Kidney (tissue), 14 donors: ENCODE measurements around the gene ARID1B. TPM values are rescaled to one million over a fixed set of nuclear protein-coding genes. Genes with fewer than 3 reads are reported as not detected.

Source experiments
- DNase-seq, 5 donors: peaks; one replicate each; pipeline ENCODE4 v3.0.0-alpha.2; 2013 to 2020
- FAIRE-seq: peaks from 2 replicates; lab custom pipeline; 2012; peaks lifted over from hg19 to GRCh38; lab: Jason Lieb, UNC
- H3K27ac ChIP-seq, 2 donors: one replicate each; pipeline ENCODE4 v1.7.0; 2013; ENCODE audit warnings: low read depth in 2 of 2, low read length in 2 of 2, inconsistent platforms in 1 of 2
- H3K27me3 ChIP-seq: one replicate; pipeline ENCODE4 v1.7.1; 2013; ENCODE audit warnings: low read length, inconsistent platforms; ENCODE audit not compliant: control insufficient read depth, insufficient read depth
- H3K36me3 ChIP-seq, 3 donors: one replicate each; pipeline versions ENCODE4 v1.7.0 to v1.7.1; 2013; ENCODE audit warnings: low read length in 3 of 3, control low read depth in 1 of 3, inconsistent platforms in 1 of 3; ENCODE audit not compliant: insufficient read depth in 3 of 3, control insufficient read depth in 2 of 3
- H3K4me1 ChIP-seq, 3 donors: one replicate each; pipeline versions ENCODE4 v1.7.0 to v1.7.1; 2013; ENCODE audit warnings: low read length in 3 of 3, inconsistent platforms in 1 of 3, low read depth in 1 of 3; ENCODE audit not compliant: control insufficient read depth in 2 of 3, insufficient read depth in 2 of 3
- H3K4me3 ChIP-seq, 3 donors: one replicate each; pipeline versions ENCODE4 v1.7.0 to v1.8.1; 2013; ENCODE audit warnings: low read length in 3 of 3, control low read depth in 1 of 3, inconsistent platforms in 1 of 3
- H3K9ac ChIP-seq, 3 donors: one replicate each; pipeline versions ENCODE4 v1.7.0 to v1.7.1; 2013; ENCODE audit warnings: low read length in 3 of 3, control low read depth in 1 of 3, inconsistent platforms in 1 of 3
- H3K9me3 ChIP-seq, 3 donors: one replicate each; pipeline versions ENCODE4 v1.7.0 to v1.7.1; 2013; ENCODE audit warnings: low read length in 3 of 3, control low read depth in 1 of 3, inconsistent platforms in 1 of 3; ENCODE audit not compliant: control insufficient read depth in 2 of 3, insufficient read depth in 1 of 3
- CTCF ChIP-seq: IDR thresholded peaks from 3 replicates; pipeline ENCODE4 v1.5.1; 2012; ENCODE audit warnings: mild to moderate bottlenecking, moderate library complexity, borderline replicate concordance; ENCODE audit not compliant: insufficient read depth; ENCODE audit errors: extremely low read depth
- intact Hi-C: fragments of 100-400 bp; cut with DNase I; formaldehyde crosslinking; loops from one replicate; pipeline ENCODE4 v1.11.1; 2022
- polyA plus RNA-seq: library from polyadenylated mRNA; stranded (reverse); fragments of 350-450 nt; fragmentation: Illumina TruSeq; extraction: RNeasy Lipid Tissue Mini Kit (QIAGEN cat#74804); gene quantifications from one replicate; pipeline ENCODE4 v1.2.3, GENCODE V29; 2014; ENCODE audit warnings: low read depth, low replicate concordance; ENCODE audit not compliant: insufficient read depth
- total RNA-seq: library from RNA; stranded (reverse); fragmentation: NEBNext Ultra II Directional; extraction: Animal tissue kit (Norgen Biotek cat#: 25700); gene quantifications from one replicate; pipeline ENCODE4 v1.2.1, GENCODE V29; 2021
- donor health status: control.
- donor health status: control.
- donor health status: control.
- donor health status: control.
- donor health status: control.
- donor health status: DM: yes; HTN: yes; CAD: no.
- donor health status: Normal renal cell carcinoma (clear cell type).

ARID1B gene
- total and polyA plus RNA-seq, 2 donors from 2014 or later = 16.4 to 110 TPM

GRCh38 chr6:156752666-156753301 lies 24.4 kb upstream of the ARID1B start:
- Histone ChIP-seq H3K27ac (no peak overlapping the region), H3K9me3 (no peaks in the 10 kb centered on the region), H3K4me1 (peaks cover 0 to 6% (median 6%) of the 10 kb centered on the region in 3 donors), H3K4me3 (no peak overlapping the region), H3K36me3 (no peaks in the 10 kb centered on the region), H3K9ac (no peak overlapping the region), H3K27me3 (no peaks in the 10 kb centered on the region)
- DNase-seq (peak; percentile 59 to 85 (median 71)), FAIRE-seq (no peak)
- TF ChIP-seq CTCF = peak; percentile 16
- intact Hi-C loops = no loop called here

DNA sequence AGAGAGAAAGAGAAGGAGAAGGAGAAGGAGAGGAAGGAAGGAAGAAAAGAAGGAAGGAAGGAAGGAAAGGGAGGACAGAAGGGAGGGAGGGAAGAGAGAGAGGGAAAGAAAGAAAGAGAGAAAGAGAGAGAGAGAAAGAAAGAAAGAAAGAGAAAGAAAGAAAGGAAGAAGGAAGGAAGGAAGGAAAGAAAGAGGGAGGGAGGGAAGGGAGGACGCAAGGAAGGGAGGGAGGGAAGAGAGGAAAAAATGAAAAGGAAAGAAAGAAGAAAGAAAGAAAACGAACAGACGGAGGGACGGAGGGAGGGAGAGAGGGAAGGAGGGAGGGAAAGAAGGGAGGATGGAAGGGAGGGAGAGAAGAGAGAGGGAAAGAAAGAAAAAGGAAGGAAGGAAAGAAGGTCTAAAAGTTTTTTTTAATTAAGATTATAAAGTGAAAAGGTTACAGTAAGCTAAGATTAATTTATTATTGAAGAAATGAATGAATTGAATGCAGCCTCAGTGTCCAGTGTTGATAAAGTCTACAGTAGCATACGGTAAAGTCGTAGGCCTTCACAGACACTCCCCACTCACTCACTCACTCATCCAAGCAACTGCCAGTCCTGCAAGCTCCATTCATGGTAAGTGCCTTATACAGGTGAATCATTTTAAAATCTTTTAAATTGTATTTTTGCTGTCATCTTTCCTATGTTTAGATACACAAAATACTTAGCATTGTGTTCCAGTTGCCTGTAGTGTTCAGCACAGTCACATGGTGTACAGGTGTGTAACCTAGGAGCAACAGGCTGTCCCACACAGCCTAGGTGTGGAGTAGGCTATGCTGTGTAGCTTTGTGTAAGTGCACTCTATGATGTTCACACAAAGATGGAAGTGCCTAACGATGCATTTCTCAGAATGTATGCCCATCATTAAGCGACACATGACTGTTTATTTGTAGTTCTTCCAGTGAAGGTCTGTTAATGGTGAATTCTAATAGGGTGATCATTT lies 20.3 kb upstream of the ARID1B start:
- intact Hi-C loops = no loop called here
- no peak for FAIRE-seq
- Histone ChIP-seq H3K4me1 (peaks cover 0 to 6% (median 6%) of the 10 kb centered on the region in 3 donors), H3K27ac (no peak overlapping the region), H3K4me3 (no peak overlapping the region), H3K36me3 (no peaks in the 10 kb centered on the region), H3K9me3 (no peaks in the 10 kb centered on the region), H3K9ac (no peak overlapping the region), H3K27me3 (no peaks in the 10 kb centered on the region)
- no peak for DNase-seq
- TF ChIP-seq CTCF = no peak

DNA sequence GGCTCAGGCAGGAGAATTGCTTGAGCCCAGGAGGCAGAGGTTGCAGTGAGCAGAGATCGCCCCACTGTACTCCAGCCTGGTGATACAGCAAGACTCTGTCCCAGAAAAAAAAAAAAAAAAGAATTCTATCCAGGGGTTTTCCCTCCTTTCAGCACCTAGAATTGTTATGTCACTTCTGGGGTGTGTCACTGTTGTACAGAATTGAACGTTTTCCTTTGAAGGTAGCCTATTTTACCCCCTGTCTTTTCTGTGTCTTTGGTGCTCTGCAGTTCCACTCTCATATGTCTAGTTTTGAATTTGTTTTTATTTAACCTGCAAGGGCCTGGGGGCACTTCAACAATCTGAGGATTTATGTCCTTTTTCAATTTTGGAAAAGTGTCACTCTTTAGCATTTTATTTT lies 19.3 kb upstream of the ARID1B start:
- Histone ChIP-seq H3K27ac (no peak overlapping the region), H3K9me3 (no peaks in the 10 kb centered on the region), H3K9ac (no peak overlapping the region), H3K4me3 (no peak overlapping the region), H3K4me1 (no peaks in the 10 kb centered on the region), H3K36me3 (no peaks in the 10 kb centered on the region), H3K27me3 (no peaks in the 10 kb centered on the region)
- intact Hi-C loops = no loop called here
- FAIRE-seq = no peak
- DNase-seq = no peak
- TF ChIP-seq CTCF = no peak
